Osteoblast (primary cell): ENCODE data around the gene SQSTM1. TPM values are rescaled to one million over a fixed set of nuclear protein-coding genes. Genes with fewer than 3 reads are reported as not detected.

Experiments used
- DNase-seq: peaks from one replicate; pipeline ENCODE4 v3.0.0; 2011; ENCODE audit warnings: low spot score, mixed read lengths; ENCODE audit not compliant: insufficient read length; ENCODE audit errors: missing footprints
- H2AFZ ChIP-seq: 2 replicates; pipeline ENCODE4 v1.6.0; 2011; ENCODE audit warnings: mild to moderate bottlenecking, low read length
- H3K27ac ChIP-seq: 2 replicates; pipeline ENCODE4 v1.5.1; 2011; ENCODE audit warnings: mild to moderate bottlenecking, low read depth, low read length, moderate library complexity
- H3K27me3 ChIP-seq: 2 replicates; pipeline ENCODE4 v1.6.0; 2012; ENCODE audit warnings: mild to moderate bottlenecking, control low read depth, inconsistent platforms, low read length, moderate library complexity; ENCODE audit not compliant: insufficient read depth
- H3K36me3 ChIP-seq: 2 replicates; pipeline ENCODE4 v1.5.1; 2011; ENCODE audit warnings: mild to moderate bottlenecking, low read length, control low read depth, moderate library complexity; ENCODE audit not compliant: insufficient read depth
- H3K4me1 ChIP-seq: 2 replicates; pipeline ENCODE4 v1.5.1; 2011; ENCODE audit warnings: mild to moderate bottlenecking, low read length, control low read depth, moderate library complexity; ENCODE audit not compliant: insufficient read depth
- H3K4me2 ChIP-seq: 2 replicates; pipeline ENCODE4 v1.6.0; 2011; ENCODE audit warnings: mild to moderate bottlenecking, low read length; ENCODE audit not compliant: insufficient read depth
- H3K4me3 ChIP-seq: fragments of 200-600 bp; sonication (generic); 3 replicates; pipeline ENCODE4 v1.5.1; 2012; ENCODE audit warnings: mild to moderate bottlenecking, low read length, inconsistent platforms; ENCODE audit not compliant: insufficient read depth
- H3K79me2 ChIP-seq: 2 replicates; pipeline ENCODE4 v1.6.0; 2012; ENCODE audit warnings: mild to moderate bottlenecking, low read length, control low read depth, inconsistent platforms; ENCODE audit not compliant: insufficient read depth
- H3K9me3 ChIP-seq: 2 replicates; pipeline ENCODE4 v1.5.1; 2011; ENCODE audit warnings: low read depth, low read length, control low read depth
- H4K20me1 ChIP-seq: 2 replicates; pipeline ENCODE4 v1.6.0; 2012; ENCODE audit warnings: mild to moderate bottlenecking, low read length, control low read depth; ENCODE audit not compliant: insufficient read depth
- CTCF ChIP-seq: IDR thresholded peaks from 2 replicates; pipeline ENCODE4 v1.5.1; 2011; ENCODE audit warnings: mild to moderate bottlenecking, low read depth, low read length, moderate library complexity; ENCODE audit errors: extremely low read depth
- total RNA-seq: library from RNA; depleted of rRNA; stranded (reverse); fragments of >200 nt; gene quantifications from 2 replicates; pipeline ENCODE4 v1.2.3, GENCODE V29; 2012

Gene SQSTM1
- total RNA-seq, 1 donor: 992 TPM

DNA sequence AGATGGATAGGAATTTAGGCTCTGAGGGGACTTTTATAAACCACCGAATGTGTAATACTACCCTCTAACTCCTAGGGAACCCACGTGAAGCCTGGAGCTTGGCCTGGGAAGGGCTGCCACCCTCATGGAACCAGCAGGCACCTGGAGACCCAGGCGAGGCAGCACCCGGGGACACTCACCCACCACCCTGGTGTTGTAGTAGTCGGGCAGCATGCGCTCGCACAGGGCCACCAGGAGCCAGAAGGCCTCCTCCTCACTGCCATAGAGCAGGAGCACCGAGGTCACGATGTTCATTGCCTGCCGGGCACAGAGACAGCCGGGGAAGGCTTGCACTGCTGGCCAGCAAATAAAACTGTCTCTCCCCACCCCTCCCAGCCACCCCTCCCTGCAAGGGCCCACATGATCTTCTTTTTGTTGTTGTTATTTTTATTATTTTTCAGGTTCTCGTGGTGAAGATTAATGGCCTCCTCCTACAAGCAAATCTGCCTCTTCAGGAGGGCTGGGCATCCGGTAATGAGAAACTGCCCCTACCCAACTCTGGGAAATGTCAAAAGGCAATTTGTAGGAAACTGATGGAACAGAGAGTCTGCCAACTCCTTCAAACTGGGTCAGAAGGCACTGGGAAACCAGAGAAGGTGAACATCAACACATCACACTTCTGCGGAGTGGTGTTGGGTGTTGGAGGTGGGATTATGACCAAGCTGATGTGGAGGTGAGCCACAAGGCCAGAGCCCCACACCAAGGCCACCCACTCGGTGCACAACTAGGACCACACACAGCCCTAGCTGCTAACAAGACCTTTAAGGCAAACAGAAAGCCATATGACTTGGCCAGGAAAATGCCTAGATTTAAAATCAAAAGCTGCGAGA, 55.3 kb downstream of the SQSTM1 start:
- Histone ChIP-seq H4K20me1 (no peaks in the 10 kb centered on the region), H2AFZ (no peak overlapping the region), H3K36me3 (peaks cover 50% of the 10 kb centered on the region), H3K4me2 (no peak overlapping the region), H3K9me3 (no peaks in the 10 kb centered on the region), H3K4me1 (no peaks in the 10 kb centered on the region), H3K27ac (no peak overlapping the region), H3K4me3 (no peak overlapping the region), H3K79me2 (no peaks in the 10 kb centered on the region), H3K27me3 (no peaks in the 10 kb centered on the region)
- TF ChIP-seq CTCF: no peak
- DNase-seq: peak; percentile 66

DNA sequence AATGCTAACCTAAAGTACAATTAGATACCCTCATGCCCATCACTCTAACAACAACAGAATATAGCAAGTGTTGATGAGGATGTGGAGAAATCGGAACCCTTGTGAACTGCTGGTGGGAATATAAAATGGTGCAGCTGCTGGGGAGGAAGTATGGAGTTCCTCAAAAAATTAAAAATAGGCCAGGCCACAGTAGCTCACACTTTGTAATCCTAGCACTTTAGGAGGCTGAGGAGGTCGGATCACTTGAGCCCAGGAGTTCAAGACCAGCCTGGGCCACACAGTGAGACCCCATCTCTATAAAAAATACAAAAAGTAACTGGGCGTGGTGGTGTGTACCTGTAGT, 55.9 kb downstream of the SQSTM1 start:
- TF ChIP-seq CTCF: no peak
- Histone ChIP-seq H3K4me1 (no peaks in the 10 kb centered on the region), H3K36me3 (peaks cover 44% of the 10 kb centered on the region), H3K9me3 (no peaks in the 10 kb centered on the region), H3K4me2 (no peak overlapping the region), H3K27ac (no peak overlapping the region), H3K4me3 (no peak overlapping the region), H3K79me2 (no peaks in the 10 kb centered on the region), H4K20me1 (no peaks in the 10 kb centered on the region), H2AFZ (no peak overlapping the region), H3K27me3 (no peaks in the 10 kb centered on the region)
- no peak for DNase-seq

- H3K27me3 ChIP-seq: no peaks in the 10 kb centered on the region
- H2AFZ ChIP-seq: no peak overlapping the region
- no peak overlapping the region for H3K4me2 ChIP-seq
- H3K9me3 ChIP-seq: peaks cover 4% of the 10 kb centered on the region
- peak; percentile 93 for DNase-seq
- H3K27ac ChIP-seq: no peak overlapping the region
- no peak overlapping the region for H3K4me3 ChIP-seq
- H3K36me3 ChIP-seq: peaks cover 38% of the 10 kb centered on the region
- no peaks in the 10 kb centered on the region for H4K20me1 ChIP-seq
- H3K4me1 ChIP-seq: no peaks in the 10 kb centered on the region
- H3K79me2 ChIP-seq: no peaks in the 10 kb centered on the region
- no peak for TF ChIP-seq CTCF
Measured at GRCh38 chr5:179878222-179879002, 57.7 kb downstream of the SQSTM1 start.

- Histone ChIP-seq H3K27me3 (no peaks in the 10 kb centered on the region), H3K4me1 (no peaks in the 10 kb centered on the region), H2AFZ (no peak overlapping the region), H3K4me3 (no peak overlapping the region), H3K36me3 (peaks cover 44% of the 10 kb centered on the region), H3K4me2 (no peak overlapping the region), H4K20me1 (no peaks in the 10 kb centered on the region), H3K79me2 (no peaks in the 10 kb centered on the region), H3K9me3 (peaks cover 7% of the 10 kb centered on the region), H3K27ac (no peak overlapping the region)
- DNase-seq: peak; percentile 78
- no peak for TF ChIP-seq CTCF
Measured at GRCh38 chr5:179879003-179879689, 58.4 kb downstream of the SQSTM1 start.
